IPS DF 4.7 (cell line): Measurements from ENCODE around the gene TMEM255B.
"Not testable (repeated sequence)": the region's sequence is repeated elsewhere in the genome, so short reads cannot be mapped to it uniquely, and the experiment has no call there.

Experiments
- DNase-seq: peaks from one replicate; pipeline ENCODE4 v3.0.0-alpha.2; 2013; ENCODE audit warnings: low spot score; ENCODE audit errors: extremely low read depth

The TMEM255B gene

GRCh38 chr13:113785051-113786010, 26.3 kb downstream of the TMEM255B start:
- DNase-seq: no peak

GRCh38 chr13:113786262-113786841, 27.3 kb downstream of the TMEM255B start:
- DNase-seq: no peak

GRCh38 chr13:113787694-113788093, 28.7 kb downstream of the TMEM255B start:
- DNase-seq: no peak

GRCh38 chr13:113788413-113789135, 29.5 kb downstream of the TMEM255B start:
- no peak for DNase-seq

GRCh38 chr13:113789167-113789566, 30.1 kb downstream of the TMEM255B start:
- no peak for DNase-seq

GRCh38 chr13:113789931-113790330, 30.9 kb downstream of the TMEM255B start:
- DNase-seq: not testable (repeated sequence)

- DNase-seq: no peak
Observed at GRCh38 chr13:113791226-113791625, 32.2 kb downstream of the TMEM255B start.

- no peak for DNase-seq
Observed at GRCh38 chr13:113791761-113792160, 32.7 kb downstream of the TMEM255B start.

- DNase-seq: no peak
Observed at GRCh38 chr13:113792236-113792770, 33.3 kb downstream of the TMEM255B start.

- no peak for DNase-seq
Observed at GRCh38 chr13:113792886-113793717, 34.1 kb downstream of the TMEM255B start.

- no peak for DNase-seq
Observed at GRCh38 chr13:113793718-113794085, 34.7 kb downstream of the TMEM255B start.

- no peak for DNase-seq
Observed at GRCh38 chr13:113794086-113794485, 35.1 kb downstream of the TMEM255B start.

- DNase-seq: no peak
Observed at GRCh38 chr13:113794764-113795173, 35.7 kb downstream of the TMEM255B start.

- not testable (repeated sequence) for DNase-seq
Observed at GRCh38 chr13:113795362-113795761, 36.3 kb downstream of the TMEM255B start.

GRCh38 chr13:113796211-113796963, 37.4 kb downstream of the TMEM255B start:
- no peak for DNase-seq

- no peak for DNase-seq
Observed at GRCh38 chr13:113796964-113797676, 38.1 kb downstream of the TMEM255B start.

GRCh38 chr13:113798200-113798811, 39.3 kb downstream of the TMEM255B start:
- no peak for DNase-seq

- no peak for DNase-seq
Observed at GRCh38 chr13:113800576-113800926, 41.5 kb downstream of the TMEM255B start.

GRCh38 chr13:113801289-113801961, 42.4 kb downstream of the TMEM255B start:
- DNase-seq: no peak
